ENCODE measurements around the gene MYCN. TPM values are rescaled to one million over a fixed set of nuclear protein-coding genes. Genes with fewer than 3 reads are reported as not detected.
"Not testable (repeated sequence)": the region's sequence is repeated elsewhere in the genome, so short reads cannot be mapped to it uniquely, and the experiment has no call there.

Gene MYCN
- total RNA-seq, 2 donors from 2014 or later: 0.21 to 0.81 TPM

- TF ChIP-seq, protein P1, sequence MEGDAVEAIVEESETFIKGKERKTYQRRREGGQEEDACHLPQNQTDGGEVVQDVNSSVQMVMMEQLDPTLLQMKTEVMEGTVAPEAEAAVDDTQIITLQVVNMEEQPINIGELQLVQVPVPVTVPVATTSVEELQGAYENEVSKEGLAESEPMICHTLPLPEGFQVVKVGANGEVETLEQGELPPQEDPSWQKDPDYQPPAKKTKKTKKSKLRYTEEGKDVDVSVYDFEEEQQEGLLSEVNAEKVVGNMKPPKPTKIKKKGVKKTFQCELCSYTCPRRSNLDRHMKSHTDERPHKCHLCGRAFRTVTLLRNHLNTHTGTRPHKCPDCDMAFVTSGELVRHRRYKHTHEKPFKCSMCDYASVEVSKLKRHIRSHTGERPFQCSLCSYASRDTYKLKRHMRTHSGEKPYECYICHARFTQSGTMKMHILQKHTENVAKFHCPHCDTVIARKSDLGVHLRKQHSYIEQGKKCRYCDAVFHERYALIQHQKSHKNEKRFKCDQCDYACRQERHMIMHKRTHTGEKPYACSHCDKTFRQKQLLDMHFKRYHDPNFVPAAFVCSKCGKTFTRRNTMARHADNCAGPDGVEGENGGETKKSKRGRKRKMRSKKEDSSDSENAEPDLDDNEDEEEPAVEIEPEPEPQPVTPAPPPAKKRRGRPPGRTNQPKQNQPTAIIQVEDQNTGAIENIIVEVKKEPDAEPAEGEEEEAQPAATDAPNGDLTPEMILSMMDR (IDR thresholded peaks at IDR 0.05): no peak
- ATAC-seq (ENCODE audit: insufficient number of reproducible peaks, low FRiP score, low read depth): no peak
- Histone ChIP-seq H3K9me3 (no peaks in the 10 kb centered on the region), H3K27ac (no peak overlapping the region), H3K36me3 (no peaks in the 10 kb centered on the region), H3K4me3 (no peak overlapping the region), H3K27me3 (replicated peaks; ENCODE audit: insufficient read depth) (no peaks in the 10 kb centered on the region), H3K4me1 (ENCODE audit: control insufficient read depth in 1 of 2, low read depth in 2 of 2) (no peaks in the 10 kb centered on the region)
- no peak for DNase-seq (ENCODE audit: low spot score)
Measured at GRCh38 chr2:15956230-15956629, 15.9 kb downstream of the MYCN start.

DNA sequence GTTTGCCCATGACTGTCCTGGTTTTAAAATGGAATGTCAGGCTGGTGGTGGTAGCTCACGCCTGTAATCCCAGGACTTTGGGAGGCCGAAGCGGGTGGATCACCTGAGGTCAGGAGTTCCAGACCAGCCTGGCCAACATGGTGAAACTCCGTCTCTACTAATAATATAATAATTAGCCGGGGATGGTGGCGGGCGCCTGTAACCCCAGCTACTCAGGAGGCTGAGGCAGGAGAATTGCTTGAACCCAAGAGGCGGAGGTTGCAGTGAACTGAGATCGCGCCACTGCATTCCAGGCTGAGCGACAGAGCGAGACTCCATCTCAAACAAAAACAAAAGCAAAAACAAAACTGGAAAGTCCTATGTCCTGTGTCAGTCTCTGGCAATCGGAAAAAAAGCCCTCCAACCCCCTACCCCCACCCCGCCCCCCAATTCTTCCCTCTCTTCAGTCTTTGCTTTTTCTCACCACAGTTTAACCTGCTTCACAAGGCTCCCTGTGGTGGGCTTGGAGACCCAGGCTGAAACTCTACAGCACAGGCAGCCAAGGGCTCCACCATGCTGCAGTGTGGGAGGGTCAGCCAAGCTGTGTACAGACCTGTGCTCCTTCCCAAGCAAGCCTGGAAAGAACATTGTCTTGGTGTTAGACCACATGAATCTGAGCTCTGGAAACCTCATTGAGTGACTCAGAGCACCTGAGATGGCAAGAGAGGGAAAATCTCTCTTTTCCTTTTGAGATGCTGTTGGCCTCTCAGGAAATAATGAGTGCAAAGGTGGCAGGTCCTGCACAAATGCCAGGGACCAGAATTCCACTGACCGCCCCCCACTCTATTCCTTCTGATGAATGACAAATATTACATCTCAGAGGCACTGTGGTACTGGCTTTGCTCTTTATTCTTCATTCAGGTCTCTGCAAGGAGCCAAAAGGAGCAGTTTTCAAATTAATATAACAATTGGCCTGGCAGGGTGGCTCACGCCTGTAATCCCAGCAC, 16.7 kb downstream of the MYCN start:
- DNase-seq (ENCODE audit: low spot score): no peak
- Histone ChIP-seq H3K36me3 (no peaks in the 10 kb centered on the region), H3K27ac (no peak overlapping the region), H3K4me1 (ENCODE audit: control insufficient read depth in 1 of 2, low read depth in 2 of 2) (no peaks in the 10 kb centered on the region), H3K4me3 (no peak overlapping the region), H3K9me3 (no peaks in the 10 kb centered on the region), H3K27me3 (replicated peaks; ENCODE audit: insufficient read depth) (no peaks in the 10 kb centered on the region)
- TF ChIP-seq, protein P1 (IDR thresholded peaks at IDR 0.05): no peak
- ATAC-seq (ENCODE audit: insufficient number of reproducible peaks, low FRiP score, low read depth): no peak

DNA sequence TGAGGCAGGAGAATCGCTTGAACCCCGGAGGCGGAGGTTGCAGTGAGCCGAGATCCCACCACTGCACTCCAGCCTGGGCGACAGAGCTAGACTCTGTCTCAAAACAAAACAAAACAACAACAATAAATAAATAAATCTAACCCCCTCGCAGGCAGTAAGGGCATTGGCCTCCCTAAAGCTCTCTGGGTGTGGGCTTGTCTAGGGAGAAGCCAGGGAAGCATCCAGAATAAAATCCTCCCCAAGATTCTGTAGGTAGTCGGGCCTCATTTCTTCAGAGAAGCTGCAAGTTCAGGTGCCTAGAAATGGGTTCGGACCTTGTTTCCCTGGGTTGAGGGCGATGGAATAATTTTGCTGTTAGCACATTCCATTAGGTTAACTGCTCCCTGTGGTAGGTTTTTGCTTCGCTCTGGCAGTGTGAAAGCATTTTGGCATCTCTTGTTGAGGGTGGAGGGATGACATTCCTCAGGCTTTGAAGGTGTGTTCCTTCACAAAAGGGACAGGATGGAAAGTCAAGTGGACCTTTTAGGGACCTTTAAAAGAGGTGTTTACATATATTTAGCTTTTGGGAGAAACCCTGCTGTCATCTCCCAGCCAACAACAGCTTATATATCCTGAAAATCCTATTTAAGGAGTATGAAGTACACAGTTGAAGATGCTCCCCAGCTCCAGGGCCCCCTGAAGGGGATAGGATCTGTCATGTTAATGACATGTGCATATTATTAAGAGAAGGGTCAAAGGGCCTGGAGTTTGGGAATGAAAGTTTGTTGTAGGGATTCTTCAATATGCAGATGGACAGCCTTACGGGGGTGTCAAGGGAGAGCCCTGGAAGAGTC, 17.7 kb downstream of the MYCN start:
- H3K4me1 ChIP-seq (ENCODE audit: control insufficient read depth in 1 of 2, low read depth in 2 of 2): no peaks in the 10 kb centered on the region
- no peaks in the 10 kb centered on the region for H3K9me3 ChIP-seq
- H3K4me3 ChIP-seq: no peak overlapping the region
- TF ChIP-seq, protein P1 (IDR thresholded peaks at IDR 0.05): no peak
- DNase-seq (ENCODE audit: low spot score) (no peak), ATAC-seq (ENCODE audit: insufficient number of reproducible peaks, low FRiP score, low read depth) (no peak)
- H3K36me3 ChIP-seq: no peaks in the 10 kb centered on the region
- H3K27ac ChIP-seq: no peak overlapping the region
- no peaks in the 10 kb centered on the region for H3K27me3 ChIP-seq (replicated peaks; ENCODE audit: insufficient read depth)

- H3K4me1 ChIP-seq (ENCODE audit: control insufficient read depth in 1 of 2, low read depth in 2 of 2): no peaks in the 10 kb centered on the region
- TF ChIP-seq, protein P1 (IDR thresholded peaks at IDR 0.05): no peak
- H3K9me3 ChIP-seq: no peaks in the 10 kb centered on the region
- no peak for ATAC-seq (ENCODE audit: insufficient number of reproducible peaks, low FRiP score, low read depth)
- H3K27me3 ChIP-seq (replicated peaks; ENCODE audit: insufficient read depth): no peaks in the 10 kb centered on the region
- H3K36me3 ChIP-seq: no peaks in the 10 kb centered on the region
- H3K27ac ChIP-seq: no peak overlapping the region
- no peak for DNase-seq (ENCODE audit: low spot score)
- H3K4me3 ChIP-seq: no peak overlapping the region
Measured at GRCh38 chr2:15959331-15960153, 19.2 kb downstream of the MYCN start.

GRCh38 chr2:15960154-15960520, 19.8 kb downstream of the MYCN start:
- not testable (repeated sequence) for H3K27me3 ChIP-seq (replicated peaks; ENCODE audit: insufficient read depth); H3K36me3 ChIP-seq; H3K4me1 ChIP-seq (ENCODE audit: control insufficient read depth in 1 of 2, low read depth in 2 of 2); H3K4me3 ChIP-seq; H3K27ac ChIP-seq; DNase-seq (ENCODE audit: low spot score); H3K9me3 ChIP-seq; ATAC-seq (ENCODE audit: insufficient number of reproducible peaks, low FRiP score, low read depth)

DNA sequence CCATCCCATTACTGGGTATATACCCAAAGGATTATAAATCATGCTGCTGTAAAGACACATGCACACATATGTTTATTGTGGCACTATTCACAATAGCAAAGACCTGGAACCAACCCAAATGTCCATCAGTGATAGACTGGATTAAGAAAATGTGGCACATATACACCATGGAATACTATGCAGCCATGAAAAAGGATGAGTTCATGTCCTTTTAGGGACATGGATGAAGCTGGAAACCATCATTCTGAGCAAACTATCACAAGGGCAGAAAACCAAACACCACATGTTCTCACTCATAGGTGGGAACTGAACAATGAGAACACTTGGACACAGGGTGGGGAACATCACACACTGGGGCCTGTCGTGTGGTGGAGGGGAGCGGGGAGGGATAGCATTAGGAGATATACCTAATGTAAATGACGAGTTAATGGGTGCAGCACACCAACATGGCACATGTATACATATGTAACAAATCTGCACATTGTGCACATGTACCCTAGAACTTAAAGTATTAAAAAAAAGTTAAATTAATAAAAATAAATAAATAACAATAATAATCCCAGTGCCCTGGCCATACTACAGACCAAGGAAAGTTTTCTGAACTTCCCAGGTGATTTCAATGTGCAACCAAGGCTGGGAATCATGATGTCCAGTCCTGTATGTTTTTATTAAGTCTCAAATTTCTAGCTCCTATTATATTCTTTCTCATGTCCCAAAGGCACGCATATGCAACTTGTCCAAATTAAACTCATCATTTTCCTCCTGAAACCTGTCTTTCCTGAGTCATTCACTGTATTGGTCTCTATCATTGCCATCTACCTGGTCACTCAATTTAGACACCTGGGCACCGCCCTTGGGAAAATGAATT, 23.0 kb downstream of the MYCN start:
- not testable (repeated sequence) for H3K27me3 ChIP-seq (replicated peaks; ENCODE audit: insufficient read depth); H3K4me3 ChIP-seq; H3K36me3 ChIP-seq; DNase-seq (ENCODE audit: low spot score); ATAC-seq (ENCODE audit: insufficient number of reproducible peaks, low FRiP score, low read depth); H3K9me3 ChIP-seq; H3K4me1 ChIP-seq (ENCODE audit: control insufficient read depth in 1 of 2, low read depth in 2 of 2); H3K27ac ChIP-seq
